Measurements from ENCODE around the gene CTU2. TPM values are rescaled to one million over a fixed set of nuclear protein-coding genes. Genes with fewer than 3 reads are reported as not detected.
A peak's percentile ranks its signal among the peaks of the same experiment; 100 is the strongest.

Gene CTU2
- total RNA-seq, 1 experiment from 2014 or later = 39.4 TPM

- peaks cover 18% of the 10 kb centered on the region for H3K79me2 ChIP-seq (ENCODE audit: low read length)
- intact Hi-C loops (cut with micrococcal nuclease) = no loop called here
- CTCF ChIA-PET = no interaction called here
- H2AFZ ChIP-seq (ENCODE audit: low read length) = peak overlapping the region; percentile 86
- BruUV-seq (replicated peaks) = TSS peak; percentile 74
- H3K36me3 ChIP-seq (ENCODE audit: low read depth, low read length) = no peaks in the 10 kb centered on the region
- ATAC-seq (no peak), DNase-seq (no peak)
- H3F3A ChIP-seq (ENCODE audit: low read length, unreplicated experiment) = no peaks in the 10 kb centered on the region
- H3K27ac ChIP-seq (ENCODE audit: low read length) = peak overlapping the region; percentile 70
- H3K4me3 ChIP-seq (ENCODE audit: low read length) = peak overlapping the region; percentile 88
- POLR2A ChIA-PET (ENCODE audit: unreplicated experiment) = no interaction called here
- no peak for TF ChIP-seq EZH2phosphoT487 (IDR thresholded peaks at IDR 0.05; ENCODE audit: borderline replicate concordance, low read length)
- TF ChIP-seq EZH2 (IDR thresholded peaks at IDR 0.05; ENCODE audit: low read length, unreplicated experiment) = no peak
- TF ChIP-seq CTCF (conservative IDR thresholded peaks at IDR 0.05; ENCODE audit: low read depth, low read length) = no peak
- H3K4me1 ChIP-seq (ENCODE audit: insufficient read depth, low read length) = no peaks in the 10 kb centered on the region; the same call in 1 of the 2 replicates
- H4K20me1 ChIP-seq (ENCODE audit: low read length) = 0 out of 2 replicates have a peak, but pooled peaks cover 3% of the 10 kb centered on the region
- no peaks in the 10 kb centered on the region for H3K27me3 ChIP-seq (ENCODE audit: low read length)
- H3K9me2 ChIP-seq (replicated peaks; ENCODE audit: low read length) = no peaks in the 10 kb centered on the region
- H3K9me3 ChIP-seq (ENCODE audit: low read length) = no peaks in the 10 kb centered on the region
- peak overlapping the region; percentile 98 for H3K4me2 ChIP-seq (ENCODE audit: low read length)
- peak overlapping the region; percentile 95 for H3K9ac ChIP-seq (ENCODE audit: low read length)
Observed at GRCh38 chr16:88662222-88662842, 44.0 kb upstream of the CTU2 start.

- Histone ChIP-seq H3K36me3 (ENCODE audit: low read depth, low read length) (no peaks in the 10 kb centered on the region), H3K27ac (ENCODE audit: low read length) (peak within 1 kb of the TSS; percentile 70), H3K4me1 (ENCODE audit: insufficient read depth, low read length) (no peaks in the 10 kb centered on the region; the same call in 1 of the 2 replicates), H3K27me3 (ENCODE audit: low read length) (no peaks in the 10 kb centered on the region), H4K20me1 (ENCODE audit: low read length) (0 out of 2 replicates have a peak, but pooled peaks cover 3% of the 10 kb centered on the region), H3K79me2 (ENCODE audit: low read length) (peaks cover 18% of the 10 kb centered on the region), H3F3A (ENCODE audit: low read length, unreplicated experiment) (no peaks in the 10 kb centered on the region), H3K4me2 (ENCODE audit: low read length) (peak within 1 kb of the TSS; percentile 98), H3K9ac (ENCODE audit: low read length) (peak within 1 kb of the TSS; percentile 95), H3K4me3 (ENCODE audit: low read length) (peak within 1 kb of the TSS; percentile 88), H3K9me3 (ENCODE audit: low read length) (no peaks in the 10 kb centered on the region), H3K9me2 (replicated peaks; ENCODE audit: low read length) (no peaks in the 10 kb centered on the region), H2AFZ (ENCODE audit: low read length) (peak within 1 kb of the TSS; percentile 89)
- CTCF ChIA-PET = no interaction called here
- no peak for TF ChIP-seq EZH2 (IDR thresholded peaks at IDR 0.05; ENCODE audit: low read length, unreplicated experiment)
- no peak for TF ChIP-seq EZH2phosphoT487 (IDR thresholded peaks at IDR 0.05; ENCODE audit: borderline replicate concordance, low read length)
- 0 out of 2 replicates have a peak, but pooled peaks have one; percentile 10 for TF ChIP-seq CTCF (conservative IDR thresholded peaks at IDR 0.05; ENCODE audit: low read depth, low read length)
- intact Hi-C loops (cut with micrococcal nuclease) = loop anchor here (1.0 kb wide), 1 partner anchor 23 kb away; the partner anchor contains the start of gene SNAI3
- POLR2A ChIA-PET (ENCODE audit: unreplicated experiment) = no interaction called here
- DNase-seq (peak; percentile 94), ATAC-seq (peak; percentile 99)
- BruUV-seq (replicated peaks) = no TSS peak
Observed at GRCh38 chr16:88662843-88663606, 43.3 kb upstream of the CTU2 start, which contains the start of gene MVD. Gene MVD, minus strand, starts transcription at chr16:88663091. Its CDS starts 11 bp downstream, at chr16:88663080.
